Subcutaneous adipose tissue (tissue), 4 donors: ENCODE data around the gene TMSB10. TPM values are rescaled to one million over a fixed set of nuclear protein-coding genes. Genes with fewer than 3 reads are reported as not detected.

ENCODE experiments used
- total RNA-seq, 4 donors: library from RNA; depleted of rRNA; stranded (reverse); fragments of >200 nt; gene quantifications; one replicate each; pipeline ENCODE4 v1.1.0, GENCODE V29; 2016
- TF ChIP-seq, protein P1 (sequence below): fragments of 450-650 bp; IDR thresholded peaks from one replicate; pipeline ENCODE4 v1.5.1; 2016; ENCODE audit warnings: low read depth, mild to moderate bottlenecking, control low read depth, antibody characterized with exemption, moderate library complexity

TMSB10 gene
- total RNA-seq, 4 donors from 2014 or later: 4,028 to 7,366 (median 5,247) TPM

DNA sequence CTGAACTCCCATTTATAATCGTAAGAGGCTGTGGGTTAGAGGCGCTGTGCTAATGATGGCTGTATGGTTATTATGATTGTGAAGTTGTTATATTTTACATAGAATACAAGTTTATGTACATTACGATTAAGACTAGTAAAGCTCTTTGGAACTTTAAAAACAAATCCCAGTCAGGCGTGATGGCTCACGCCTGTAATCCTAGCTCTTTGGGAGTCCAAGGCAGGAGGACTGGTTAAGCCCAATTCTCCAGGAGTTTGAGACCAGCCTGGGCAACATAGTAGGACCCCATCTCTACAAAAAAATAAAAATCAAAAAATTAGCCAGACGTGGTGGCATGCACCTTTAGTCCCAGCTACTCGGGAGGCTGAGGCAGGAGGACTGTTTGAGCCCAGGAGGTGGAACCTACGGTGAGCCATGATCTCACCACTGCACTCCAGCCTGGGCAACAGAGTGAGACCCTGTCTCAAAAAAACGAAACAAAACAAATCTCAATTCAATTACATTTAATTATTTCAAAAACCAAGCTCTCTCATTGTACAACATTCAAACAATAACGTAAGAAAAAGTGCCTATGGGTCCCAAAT is 41.6 kb downstream of the TMSB10 start:
- TF ChIP-seq, protein P1, sequence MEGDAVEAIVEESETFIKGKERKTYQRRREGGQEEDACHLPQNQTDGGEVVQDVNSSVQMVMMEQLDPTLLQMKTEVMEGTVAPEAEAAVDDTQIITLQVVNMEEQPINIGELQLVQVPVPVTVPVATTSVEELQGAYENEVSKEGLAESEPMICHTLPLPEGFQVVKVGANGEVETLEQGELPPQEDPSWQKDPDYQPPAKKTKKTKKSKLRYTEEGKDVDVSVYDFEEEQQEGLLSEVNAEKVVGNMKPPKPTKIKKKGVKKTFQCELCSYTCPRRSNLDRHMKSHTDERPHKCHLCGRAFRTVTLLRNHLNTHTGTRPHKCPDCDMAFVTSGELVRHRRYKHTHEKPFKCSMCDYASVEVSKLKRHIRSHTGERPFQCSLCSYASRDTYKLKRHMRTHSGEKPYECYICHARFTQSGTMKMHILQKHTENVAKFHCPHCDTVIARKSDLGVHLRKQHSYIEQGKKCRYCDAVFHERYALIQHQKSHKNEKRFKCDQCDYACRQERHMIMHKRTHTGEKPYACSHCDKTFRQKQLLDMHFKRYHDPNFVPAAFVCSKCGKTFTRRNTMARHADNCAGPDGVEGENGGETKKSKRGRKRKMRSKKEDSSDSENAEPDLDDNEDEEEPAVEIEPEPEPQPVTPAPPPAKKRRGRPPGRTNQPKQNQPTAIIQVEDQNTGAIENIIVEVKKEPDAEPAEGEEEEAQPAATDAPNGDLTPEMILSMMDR: no peak

DNA sequence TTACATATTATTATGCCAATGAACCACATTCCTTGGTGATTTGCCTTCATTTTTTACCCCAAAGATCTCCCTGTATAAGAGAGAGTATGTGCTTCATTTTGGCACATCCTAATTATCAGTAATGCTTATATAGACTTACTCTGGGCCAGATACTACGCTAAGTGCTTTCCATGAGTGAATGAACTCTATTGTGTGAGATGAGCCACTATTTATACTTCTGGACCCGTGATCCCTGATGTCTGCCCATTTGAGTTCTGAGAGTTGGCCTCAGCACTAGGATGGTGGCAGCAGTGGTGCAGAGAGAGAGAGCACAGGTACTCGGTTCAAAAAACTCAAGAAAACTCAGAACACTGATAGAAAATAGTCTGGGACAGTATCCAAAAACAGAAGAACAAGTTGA is 48.1 kb downstream of the TMSB10 start:
- TF ChIP-seq, protein P1: no peak

DNA sequence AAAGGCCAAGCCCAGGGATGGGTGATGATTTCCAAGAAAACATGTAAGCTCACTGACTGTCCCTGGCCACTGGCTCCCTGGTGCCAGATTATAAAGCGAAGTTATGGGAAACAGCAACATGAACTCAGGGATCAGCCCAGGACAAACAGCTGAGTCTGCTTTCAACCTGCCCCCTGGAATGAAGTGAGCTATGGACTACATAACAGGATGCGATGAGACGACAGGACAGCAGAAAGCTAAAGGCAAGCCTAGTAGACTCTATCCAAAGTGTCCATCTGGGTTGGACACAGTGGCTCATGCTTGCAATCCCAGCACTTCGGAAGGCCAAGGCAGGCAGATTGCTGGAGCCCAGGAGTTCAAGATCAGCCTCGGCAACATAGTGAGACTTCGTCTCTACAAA is 48.9 kb downstream of the TMSB10 start:
- TF ChIP-seq, protein P1: no peak

Other genes starting within 250 kb of the TMSB10 start
- gene TRABD2A, start 24.6 kb upstream of the TMSB10 start, total RNA-seq: 10 to 100 TPM in 2 of 4 donors, 1 to 10 TPM in 2; 2.4 to 16.8 (median 8.5) TPM
- 10 to 100 TPM; 65.0 to 89.7 (median 71.1) TPM for gene KCMF1, start 65.5 kb downstream of the TMSB10 start, total RNA-seq
- 10 to 100 TPM in 1 of 4 donors, 1 to 10 TPM in 3; 2.7 to 10.3 (median 8.2) TPM for gene TCF7L1, start 227.7 kb downstream of the TMSB10 start, total RNA-seq